ENCODE measurements around the gene BAIAP2L1.

- TF ChIP-seq EP300 (IDR thresholded peaks at IDR 0.05) (no peak), CTCF (IDR thresholded peaks at IDR 0.05) (no peak), POLR2AphosphoS5 (IDR thresholded peaks at IDR 0.05) (no peak)
Observed at GRCh38 chr7:98285157-98286092, 115.5 kb downstream of the BAIAP2L1 start.
